OCI-LY7 (cell line): Measurements from ENCODE around the gene IL6ST. TPM values are rescaled to one million over a fixed set of nuclear protein-coding genes. Genes with fewer than 3 reads are reported as not detected.

Experiments
- BruUV-seq: library from RNA; stranded (reverse); fragments of 400-500 nt; replicated peaks from 2 replicates; lab custom pipeline; 2021; lab: Mats Ljungman, UMichigan
- CTCF ChIA-PET: fragments of 300-600 bp; sonication (Branson Sonifier 250); formaldehyde crosslinking; loops from one replicate; lab custom pipeline; 2022; ENCODE audit warnings: antibody characterized with exemption; ENCODE audit not compliant: unreplicated experiment; lab: Charles Lee
- POLR2A ChIA-PET: fragments of 300-600 bp; sonication (Branson Sonifier 250); formaldehyde crosslinking; loops from one replicate; lab custom pipeline; 2022; ENCODE audit warnings: antibody characterized with exemption; lab: Charles Lee
- DNase-seq: peaks from one replicate; pipeline ENCODE4 v3.0.0-alpha.2; 2015; ENCODE audit warnings: low spot score
- H2AFZ ChIP-seq: fragments of 200-600 bp; sonication (generic), shearing (Covaris generic); 2 replicates; pipeline ENCODE4 v1.6.1; 2014; ENCODE audit warnings: mild to moderate bottlenecking, antibody characterized with exemption, low read length, moderate library complexity
- H3K27ac ChIP-seq: fragments of 200-600 bp; sonication (generic); 2 replicates; pipeline ENCODE4 v1.5.1; 2014; ENCODE audit warnings: mixed run types, low read depth, mild to moderate bottlenecking, moderate library complexity, low read length, inconsistent platforms; ENCODE audit not compliant: poor library complexity, severe bottlenecking
- H3K36me3 ChIP-seq: fragments of 200-600 bp; sonication (generic); 2 replicates; pipeline ENCODE4 v1.6.1; 2014; ENCODE audit warnings: mild to moderate bottlenecking, antibody characterized with exemption, low read length, moderate library complexity, mixed read lengths; ENCODE audit not compliant: insufficient read depth
- H3K4me1 ChIP-seq: fragments of 200-600 bp; sonication (generic); 2 replicates; pipeline ENCODE4 v1.5.1; 2014; ENCODE audit warnings: mild to moderate bottlenecking, low read length; ENCODE audit not compliant: insufficient read depth, poor library complexity, severe bottlenecking
- H3K4me2 ChIP-seq: fragments of 200-600 bp; sonication (generic); 2 replicates; pipeline ENCODE4 v1.6.1; 2014; ENCODE audit warnings: mild to moderate bottlenecking, low read length
- H3K4me3 ChIP-seq: fragments of 200-600 bp; sonication (generic); 2 replicates; pipeline ENCODE4 v1.5.1; 2014; ENCODE audit warnings: mild to moderate bottlenecking, low read depth, low read length; ENCODE audit not compliant: poor library complexity, severe bottlenecking
- H3K79me2 ChIP-seq: fragments of 200-600 bp; sonication (generic); 2 replicates; pipeline ENCODE4 v1.6.1; 2016; ENCODE audit warnings: low read depth, mild to moderate bottlenecking, low read length, moderate library complexity, mixed read lengths; ENCODE audit not compliant: insufficient read depth
- H3K9me2 ChIP-seq: fragments of 200-600 bp; sonication (generic); 2 replicates; pipeline ENCODE4 v1.6.1; 2016; ENCODE audit warnings: mild to moderate bottlenecking, low read length, mixed read lengths; ENCODE audit not compliant: insufficient read depth
- H3K9me3 ChIP-seq: fragments of 200-600 bp; sonication (generic); 2 replicates; pipeline ENCODE4 v1.6.1; 2014; ENCODE audit warnings: mild to moderate bottlenecking, mixed run types, low read length, mixed read lengths
- H4K20me1 ChIP-seq: fragments of 200-600 bp; sonication (generic); 2 replicates; pipeline ENCODE4 v1.6.1; 2014; ENCODE audit warnings: mild to moderate bottlenecking, antibody characterized with exemption, low read length, moderate library complexity, mixed read lengths; ENCODE audit not compliant: insufficient read depth
- EZH2phosphoT487 ChIP-seq: fragments of 200-600 bp; sonication (generic); IDR thresholded peaks from 2 replicates; pipeline ENCODE4 v1.6.1; 2018; ENCODE audit warnings: low read depth, borderline replicate concordance, mild to moderate bottlenecking, mixed run types, antibody characterized with exemption, low read length, moderate library complexity, mixed read lengths
- intact Hi-C: fragments of 100-400 bp; cut with micrococcal nuclease; formaldehyde crosslinking; loops from one replicate; pipeline ENCODE4 v1.10.0; 2022; ENCODE audit not compliant: unreplicated experiment
- total RNA-seq, 2 experiments: library from RNA; depleted of rRNA in 1 of 2; stranded (reverse); fragments of >200 nt in 1 of 2; shearing (Covaris generic) in 1 of 2; gene quantifications; 2 replicates each; pipeline ENCODE4 v1.2.3, GENCODE V29; 2014 to 2022
- TF ChIP-seq, protein P1 (sequence below): fragments of 200-600 bp; sonication (generic); conservative IDR thresholded peaks from 2 replicates; pipeline ENCODE4 v1.5.1; 2014; ENCODE audit warnings: mild to moderate bottlenecking, antibody characterized with exemption, low read length, moderate library complexity, mixed read lengths

IL6ST gene
- total RNA-seq, 2 experiments from 2014 or later = 5.6 to 13.3 TPM

DNA sequence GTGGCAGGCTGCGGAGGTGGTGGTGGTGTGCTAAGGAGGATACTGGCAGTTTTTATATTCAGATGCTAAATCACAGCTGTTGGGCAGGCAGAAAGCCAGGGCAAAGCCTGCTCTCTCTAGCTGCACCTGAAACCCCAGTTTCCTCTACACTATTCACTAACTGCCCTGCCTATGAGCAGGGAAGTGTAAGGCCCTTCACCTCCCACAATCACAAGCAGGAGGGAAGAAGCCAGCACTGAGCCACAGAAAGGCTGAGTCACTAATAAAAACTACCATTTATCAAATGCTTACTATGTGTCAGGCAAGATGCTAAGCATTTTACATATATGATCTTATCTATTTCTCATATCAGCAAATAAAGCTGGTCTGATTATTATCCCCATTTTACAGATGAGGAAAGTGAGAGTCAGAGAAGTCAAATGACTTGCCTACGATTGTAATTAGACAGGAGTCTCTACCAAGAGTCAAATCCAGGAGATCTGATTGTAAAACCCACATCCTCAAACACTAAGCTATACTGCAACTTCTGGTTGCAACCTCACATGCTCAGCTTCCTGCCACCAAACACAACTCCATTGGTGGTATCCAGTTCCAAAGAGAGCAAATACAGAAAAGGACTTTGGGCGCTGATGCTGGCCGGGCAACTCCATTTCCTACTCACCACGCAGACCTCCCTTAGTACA is 17.7 kb upstream of the IL6ST start:
- TF ChIP-seq, protein P1, sequence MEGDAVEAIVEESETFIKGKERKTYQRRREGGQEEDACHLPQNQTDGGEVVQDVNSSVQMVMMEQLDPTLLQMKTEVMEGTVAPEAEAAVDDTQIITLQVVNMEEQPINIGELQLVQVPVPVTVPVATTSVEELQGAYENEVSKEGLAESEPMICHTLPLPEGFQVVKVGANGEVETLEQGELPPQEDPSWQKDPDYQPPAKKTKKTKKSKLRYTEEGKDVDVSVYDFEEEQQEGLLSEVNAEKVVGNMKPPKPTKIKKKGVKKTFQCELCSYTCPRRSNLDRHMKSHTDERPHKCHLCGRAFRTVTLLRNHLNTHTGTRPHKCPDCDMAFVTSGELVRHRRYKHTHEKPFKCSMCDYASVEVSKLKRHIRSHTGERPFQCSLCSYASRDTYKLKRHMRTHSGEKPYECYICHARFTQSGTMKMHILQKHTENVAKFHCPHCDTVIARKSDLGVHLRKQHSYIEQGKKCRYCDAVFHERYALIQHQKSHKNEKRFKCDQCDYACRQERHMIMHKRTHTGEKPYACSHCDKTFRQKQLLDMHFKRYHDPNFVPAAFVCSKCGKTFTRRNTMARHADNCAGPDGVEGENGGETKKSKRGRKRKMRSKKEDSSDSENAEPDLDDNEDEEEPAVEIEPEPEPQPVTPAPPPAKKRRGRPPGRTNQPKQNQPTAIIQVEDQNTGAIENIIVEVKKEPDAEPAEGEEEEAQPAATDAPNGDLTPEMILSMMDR = no peak
- TF ChIP-seq EZH2phosphoT487 = no peak
- no peak overlapping the region for H3K4me2 ChIP-seq

DNA sequence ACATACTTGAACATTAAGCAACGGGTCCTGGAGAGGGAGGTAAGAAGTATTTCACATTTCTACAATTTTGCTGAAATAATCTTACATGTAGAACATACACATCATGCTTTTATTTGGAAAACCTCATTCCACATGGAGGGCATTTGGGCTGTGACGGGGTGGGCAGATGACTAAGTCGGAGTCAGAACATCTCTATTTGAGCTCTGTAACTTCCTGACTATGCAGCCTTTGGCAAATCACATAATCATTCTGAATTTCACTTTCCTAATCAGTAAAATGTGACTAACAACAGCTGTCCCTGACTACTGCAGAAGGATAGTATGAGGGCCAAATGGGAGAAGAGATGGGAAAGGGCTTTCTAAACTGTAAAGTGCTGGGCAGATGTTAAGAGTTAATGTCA is 17.1 kb upstream of the IL6ST start:
- H3K36me3 ChIP-seq = no peaks in the 10 kb centered on the region
- H3K4me3 ChIP-seq = no peak overlapping the region
- BruUV-seq = no TSS peak
- no peaks in the 10 kb centered on the region for H3K79me2 ChIP-seq
- H3K27ac ChIP-seq = no peak overlapping the region
- intact Hi-C loops = no loop called here
- no peak overlapping the region for H2AFZ ChIP-seq
- no peaks in the 10 kb centered on the region for H3K9me2 ChIP-seq
- H4K20me1 ChIP-seq = no peaks in the 10 kb centered on the region
- no peaks in the 10 kb centered on the region for H3K4me1 ChIP-seq
- H3K9me3 ChIP-seq = no peaks in the 10 kb centered on the region
- no peak for DNase-seq
- H3K4me2 ChIP-seq = no peak overlapping the region
- ChIA-PET POLR2A (interaction anchor here (0.5 to 1.3 kb wide), 2 partner anchors 11 to 1694 kb away, joined by 3 to 4 read pairs; no protein-coding TSS in a partner anchor), CTCF (no interaction called here)
- TF ChIP-seq, protein P1 = no peak
- TF ChIP-seq EZH2phosphoT487 = no peak

More for the DNA sequence above, 17.7 kb upstream of the IL6ST start:
- Histone ChIP-seq H2AFZ (no peak overlapping the region), H3K9me3 (no peaks in the 10 kb centered on the region), H4K20me1 (no peaks in the 10 kb centered on the region), H3K36me3 (no peaks in the 10 kb centered on the region), H3K79me2 (no peaks in the 10 kb centered on the region), H3K4me1 (no peaks in the 10 kb centered on the region), H3K9me2 (no peaks in the 10 kb centered on the region), H3K27ac (no peak overlapping the region), H3K4me3 (no peak overlapping the region)
- BruUV-seq = no TSS peak
- POLR2A ChIA-PET = interaction anchor here (0.5 to 1.3 kb wide), 3 partner anchors 10 to 1694 kb away, joined by 3 to 4 read pairs (median 3); no protein-coding TSS in a partner anchor
- intact Hi-C loops = no loop called here
- DNase-seq = no peak
- CTCF ChIA-PET = no interaction called here

DNA sequence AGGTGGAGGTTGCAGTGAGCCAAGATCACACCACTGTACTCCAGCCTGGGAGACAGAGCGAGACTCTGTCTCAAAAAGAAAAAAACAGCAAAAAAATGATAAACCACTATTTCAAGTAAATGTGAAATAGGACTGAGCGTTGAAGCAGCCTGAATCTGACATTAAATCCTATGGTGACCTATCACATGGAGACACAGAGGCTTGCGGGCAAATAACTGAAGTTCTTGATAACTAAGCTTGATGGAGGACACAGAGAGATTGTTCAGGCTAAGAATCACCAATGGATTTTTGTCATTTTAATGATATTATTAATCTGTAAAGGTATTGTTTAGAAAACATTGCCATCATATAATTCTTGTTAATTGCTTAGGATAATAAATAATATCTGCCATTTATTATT is 15.7 kb upstream of the IL6ST start:
- no peak overlapping the region for H3K4me3 ChIP-seq
- CTCF ChIA-PET = no interaction called here
- BruUV-seq = no TSS peak
- TF ChIP-seq, protein P1 = no peak
- no peak for TF ChIP-seq EZH2phosphoT487
- H3K4me1 ChIP-seq = no peaks in the 10 kb centered on the region
- H3K36me3 ChIP-seq = no peaks in the 10 kb centered on the region
- no peak overlapping the region for H3K4me2 ChIP-seq
- H3K9me3 ChIP-seq = no peaks in the 10 kb centered on the region
- H4K20me1 ChIP-seq = no peaks in the 10 kb centered on the region
- POLR2A ChIA-PET = no interaction called here
- H3K9me2 ChIP-seq = no peaks in the 10 kb centered on the region
- no peak for DNase-seq
- intact Hi-C loops = no loop called here
- no peak overlapping the region for H3K27ac ChIP-seq
- no peaks in the 10 kb centered on the region for H3K79me2 ChIP-seq
- no peak overlapping the region for H2AFZ ChIP-seq
